Stimulated activated CD8-positive, alpha-beta memory T cell treated with anti-CD3 and anti-CD28 coated beads, Interleukin-12 subunit alpha, Interleukin-12 subunit beta, amount 100 ng/mL, for 24 hours (primary cell): ENCODE results near the gene ARHGAP29.

Experiments
- DNase-seq: peaks from one replicate; pipeline ENCODE4 v3.0.0-alpha.2; 2020; ENCODE audit errors: extremely low read depth

The ARHGAP29 gene

DNA sequence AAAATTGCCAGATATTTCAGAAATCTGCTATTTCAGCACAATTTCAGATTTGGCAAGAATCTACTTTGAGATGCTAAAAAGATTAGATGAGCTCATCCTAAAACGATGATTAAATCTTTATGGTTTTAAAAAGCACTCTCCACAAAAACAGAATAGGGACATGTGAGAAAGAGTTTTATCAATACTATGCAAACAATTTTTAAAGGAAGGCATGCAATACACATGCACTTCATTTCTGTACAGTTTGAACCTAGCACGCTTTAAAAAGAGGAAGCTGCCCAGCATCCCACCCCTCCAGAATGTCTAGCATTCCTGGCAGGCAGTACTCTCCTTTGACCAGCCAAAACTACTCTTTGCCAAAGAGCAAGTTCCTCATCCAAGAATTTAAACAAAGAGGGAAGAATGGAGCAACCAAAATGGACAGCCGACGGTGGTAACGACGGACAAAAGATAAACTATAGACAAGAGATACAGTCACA, 1.3 kb downstream of the ARHGAP29 start:
- DNase-seq: no peak

DNA sequence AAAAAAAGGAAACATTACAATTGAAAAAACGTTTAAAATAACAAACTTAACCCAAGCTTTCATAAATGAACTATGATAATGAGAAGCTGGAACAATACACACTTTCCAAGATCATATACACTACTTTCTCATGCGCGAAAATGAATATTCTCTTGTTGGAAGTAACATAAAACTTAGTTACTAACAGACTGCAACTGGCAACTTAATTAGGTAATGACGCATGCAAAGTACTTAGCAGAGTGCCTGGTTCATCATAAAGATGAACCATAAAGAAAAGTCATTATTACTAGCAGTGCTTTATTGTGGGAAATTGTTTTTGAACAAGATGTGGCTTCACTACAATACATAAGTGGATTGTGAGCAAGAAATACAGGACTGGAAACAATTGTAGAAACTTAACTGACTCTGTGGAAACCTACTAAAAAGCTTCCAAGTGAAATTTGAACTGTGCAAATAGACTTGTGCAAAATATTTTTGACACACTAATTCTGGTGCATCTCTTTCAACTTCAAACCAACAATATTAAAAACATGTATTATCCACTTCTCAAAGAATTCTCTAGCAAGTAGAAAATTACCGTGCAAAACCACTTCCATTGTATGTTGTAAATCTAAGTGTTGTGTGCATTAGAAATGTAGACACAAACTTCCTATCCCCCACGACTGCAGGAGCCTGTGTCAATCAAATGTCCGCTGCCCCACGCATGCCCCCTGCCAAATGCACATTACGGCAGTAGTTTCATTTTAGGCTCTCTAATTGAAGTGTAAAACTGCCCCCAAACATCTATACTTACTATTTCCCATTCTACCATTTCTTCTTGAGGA, 2.0 kb downstream of the ARHGAP29 start:
- no peak for DNase-seq

DNA sequence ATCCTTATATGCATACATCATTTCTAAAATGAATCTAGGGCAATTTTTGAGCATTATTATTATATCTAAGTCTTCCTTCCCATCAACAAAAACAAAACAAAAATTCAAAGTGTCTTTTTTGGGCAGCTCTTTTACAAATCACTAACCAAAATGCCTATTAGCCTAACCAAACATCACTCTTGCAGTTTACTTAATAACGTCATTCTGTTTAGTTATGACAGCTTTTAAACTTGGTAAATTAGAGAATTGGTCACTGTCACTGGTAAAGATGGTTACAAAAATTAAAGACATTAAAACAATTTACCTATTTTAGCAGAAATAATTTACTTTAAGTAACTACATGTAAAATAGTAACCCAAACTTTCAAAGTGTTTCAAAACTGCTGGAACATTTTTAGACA, 2.8 kb downstream of the ARHGAP29 start:
- DNase-seq: no peak

DNA sequence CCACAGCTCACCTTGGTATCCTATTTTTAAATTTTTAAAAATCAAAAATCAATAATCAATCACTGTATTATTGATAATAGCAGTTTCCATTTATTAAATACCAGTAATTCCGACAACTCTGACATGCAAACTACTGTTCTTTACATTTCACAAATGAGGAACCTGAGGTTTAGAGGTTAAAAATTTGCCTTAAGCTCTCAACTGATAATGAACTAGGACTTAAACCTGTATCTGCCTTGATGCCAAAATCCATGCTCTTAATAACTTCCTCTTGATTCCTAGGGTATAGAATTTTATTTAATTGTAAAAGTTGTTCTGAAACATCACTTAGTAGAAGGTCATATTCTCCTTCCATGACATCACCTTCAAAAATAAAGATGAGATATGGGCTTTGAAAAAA, 5.6 kb downstream of the ARHGAP29 start:
- DNase-seq: no peak

DNA sequence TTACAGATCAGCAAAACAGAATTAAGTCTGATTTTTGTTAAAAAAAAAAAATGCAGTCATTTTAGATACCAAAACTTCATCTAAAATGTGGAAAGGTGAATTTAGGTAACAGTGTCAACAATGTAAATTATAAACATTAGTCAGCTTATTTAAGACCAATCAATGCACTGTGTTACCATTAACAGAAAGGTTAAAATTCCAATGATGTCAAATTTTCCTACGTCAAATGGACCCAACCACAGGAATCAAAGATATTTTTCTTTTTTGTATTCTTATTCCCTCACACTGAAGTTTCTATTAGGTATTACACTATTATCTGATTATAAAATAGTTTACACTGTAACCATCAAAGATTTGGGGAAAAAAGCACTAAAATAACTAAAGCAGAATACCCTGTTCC, 6.5 kb downstream of the ARHGAP29 start:
- no peak for DNase-seq

DNA sequence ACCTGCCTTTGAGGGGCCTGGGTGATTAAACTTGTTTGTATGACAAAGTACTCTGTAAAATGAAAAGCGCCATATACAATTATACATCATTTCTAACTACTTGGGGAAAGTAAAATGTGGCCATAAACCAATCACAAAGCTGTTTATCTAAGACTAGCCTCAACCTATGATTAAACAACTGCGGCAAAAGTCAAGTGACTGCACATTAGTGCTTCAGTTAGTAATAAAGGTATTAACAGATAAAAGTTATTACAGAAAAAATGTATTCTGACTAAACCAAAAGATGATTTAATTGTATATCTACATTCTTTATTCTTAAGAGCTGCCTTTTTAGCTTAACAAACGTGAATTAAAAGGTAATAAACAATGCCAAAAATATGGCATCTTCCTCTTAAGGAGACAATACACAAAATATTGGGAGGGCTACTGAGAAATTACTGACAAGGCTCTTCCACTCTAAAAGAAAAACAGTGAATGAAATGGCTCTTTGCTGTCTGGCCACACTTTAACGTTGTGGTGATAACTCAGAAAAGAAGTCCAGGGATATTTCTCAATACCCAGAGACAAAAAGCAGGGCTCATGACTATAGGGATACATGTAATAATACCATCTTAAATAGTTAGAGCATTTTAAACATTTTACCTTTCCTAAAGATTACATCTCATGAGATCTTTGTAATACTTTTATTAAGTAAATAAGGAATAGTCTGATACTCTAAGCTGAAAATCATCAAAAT, 8.6 kb downstream of the ARHGAP29 start:
- no peak for DNase-seq

DNA sequence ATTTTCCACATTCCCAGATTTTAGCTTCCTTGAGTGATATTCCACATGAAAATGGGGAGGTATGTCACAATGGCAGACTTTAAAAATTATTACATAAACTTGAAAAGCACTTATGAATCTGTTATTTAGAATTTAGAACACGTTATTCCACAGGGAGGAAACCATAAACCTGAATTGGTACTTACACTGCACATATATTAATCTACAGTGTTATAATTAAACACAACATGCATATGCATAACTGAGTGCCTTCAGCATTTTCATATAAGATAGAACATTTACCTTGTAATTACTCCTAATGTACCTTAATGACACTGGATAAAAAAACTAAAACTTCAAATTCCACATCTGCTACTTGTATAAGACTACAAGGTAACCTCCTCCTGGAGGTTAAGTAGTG, 9.8 kb downstream of the ARHGAP29 start:
- no peak for DNase-seq

DNA sequence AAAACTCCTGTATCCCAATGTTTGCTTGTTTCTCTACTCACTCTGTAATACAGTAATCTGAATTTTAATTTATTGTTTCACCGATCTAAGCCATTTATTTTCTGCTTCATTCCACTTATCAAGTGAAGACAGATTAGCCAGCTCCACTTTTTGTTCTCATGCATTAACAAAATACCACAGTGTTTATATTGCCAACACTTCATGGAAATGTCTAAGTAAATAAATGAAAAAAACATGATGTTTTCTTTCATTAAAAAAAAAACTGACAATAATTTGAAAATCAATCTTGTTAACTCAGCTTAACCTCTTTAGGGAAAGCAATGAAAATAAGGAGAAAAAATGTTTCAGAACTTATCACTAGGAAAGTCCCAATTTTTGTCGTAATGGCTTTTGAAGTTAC, 11.5 kb downstream of the ARHGAP29 start:
- DNase-seq: no peak

DNA sequence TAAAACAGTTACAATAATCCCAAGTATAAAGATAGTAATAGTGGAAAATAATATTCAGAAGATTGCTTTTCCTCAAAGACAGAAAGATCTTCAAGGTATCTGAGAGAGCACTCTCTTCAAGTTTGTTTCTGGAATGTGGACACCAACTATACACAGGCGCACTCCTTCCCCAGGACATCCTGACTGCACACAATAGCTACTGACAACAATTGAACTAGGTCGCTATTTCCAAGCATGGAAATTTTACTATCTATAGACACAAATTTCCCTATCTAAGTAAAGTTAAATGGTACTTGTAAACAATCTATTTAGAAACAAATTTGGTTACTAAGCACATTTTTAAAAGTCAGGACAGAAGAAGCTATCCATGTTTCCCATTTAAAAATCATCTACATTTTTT, 19.1 kb downstream of the ARHGAP29 start:
- no peak for DNase-seq

DNA sequence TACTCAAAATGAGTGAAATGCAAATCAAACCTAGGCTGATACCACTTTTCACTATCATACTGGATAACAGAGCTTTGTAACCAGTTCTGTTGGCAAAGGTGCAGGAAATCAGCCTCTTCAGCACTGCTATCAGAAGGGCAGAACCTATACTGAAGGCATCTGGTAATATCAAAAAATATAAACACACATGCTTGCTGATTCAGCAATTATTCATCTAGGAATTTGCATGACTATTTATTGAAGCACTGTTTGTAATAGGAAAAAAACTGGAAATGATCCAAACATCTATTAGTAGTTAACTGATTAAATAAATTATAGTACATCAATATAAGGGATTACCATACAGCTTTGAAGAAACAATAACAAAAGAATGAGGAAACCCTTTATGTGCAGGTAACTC, 21.4 kb downstream of the ARHGAP29 start:
- DNase-seq: no peak

DNA sequence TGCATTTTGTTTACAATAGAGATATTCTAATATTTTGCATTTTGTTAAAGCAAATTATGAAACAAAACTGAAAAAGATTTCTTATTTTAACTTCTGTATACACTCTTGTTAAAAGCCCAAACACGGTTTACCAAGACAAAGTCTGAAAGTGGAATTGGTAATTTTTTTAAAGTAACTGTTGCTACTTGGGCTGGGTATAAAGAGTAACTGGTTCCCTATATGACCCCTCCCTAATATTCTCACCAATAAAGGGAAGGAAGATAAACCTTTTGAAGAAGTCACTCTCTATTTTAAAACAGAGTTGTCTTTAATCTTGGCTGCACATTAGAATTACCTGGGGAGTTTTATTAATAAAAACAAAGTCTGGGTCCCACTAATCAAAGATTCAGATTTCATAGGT, 27.4 kb downstream of the ARHGAP29 start:
- no peak for DNase-seq

DNA sequence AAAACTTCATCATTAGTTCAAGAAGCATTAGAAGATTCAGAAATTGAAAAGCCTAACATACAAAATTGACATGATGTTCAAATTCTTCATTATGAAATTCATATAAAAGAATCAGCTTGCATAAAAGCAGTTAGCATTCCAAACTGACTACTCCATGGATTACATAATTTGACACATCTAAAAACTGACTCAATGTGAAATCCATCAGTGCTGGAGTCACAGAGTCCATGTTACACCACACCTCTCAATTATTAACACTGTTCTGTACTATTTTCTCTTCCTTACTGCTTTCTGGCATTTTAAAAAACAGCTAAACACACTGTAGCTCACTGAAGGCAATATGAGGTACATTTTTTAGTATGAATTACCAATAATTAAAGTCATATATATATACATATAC, 28.0 kb downstream of the ARHGAP29 start:
- no peak for DNase-seq

DNA sequence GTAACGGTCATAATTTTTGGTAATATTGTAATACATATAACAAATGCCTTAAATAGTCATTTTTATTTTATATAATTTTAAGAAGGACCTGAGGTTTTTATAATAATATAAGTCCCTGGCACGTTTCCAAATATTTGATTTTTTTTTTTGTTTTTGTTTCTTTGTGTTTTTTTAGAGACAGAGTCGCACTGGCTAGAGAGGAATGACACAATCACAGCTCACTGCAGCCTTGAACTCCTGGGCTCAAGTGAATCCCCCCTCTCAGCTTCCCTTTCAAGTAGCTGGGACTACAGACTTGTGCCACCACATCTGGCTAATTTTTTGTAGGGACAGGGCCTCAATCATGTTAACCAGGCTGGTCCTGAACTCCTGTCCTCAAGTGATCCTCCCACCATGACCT, 29.7 kb downstream of the ARHGAP29 start:
- DNase-seq: no peak

DNA sequence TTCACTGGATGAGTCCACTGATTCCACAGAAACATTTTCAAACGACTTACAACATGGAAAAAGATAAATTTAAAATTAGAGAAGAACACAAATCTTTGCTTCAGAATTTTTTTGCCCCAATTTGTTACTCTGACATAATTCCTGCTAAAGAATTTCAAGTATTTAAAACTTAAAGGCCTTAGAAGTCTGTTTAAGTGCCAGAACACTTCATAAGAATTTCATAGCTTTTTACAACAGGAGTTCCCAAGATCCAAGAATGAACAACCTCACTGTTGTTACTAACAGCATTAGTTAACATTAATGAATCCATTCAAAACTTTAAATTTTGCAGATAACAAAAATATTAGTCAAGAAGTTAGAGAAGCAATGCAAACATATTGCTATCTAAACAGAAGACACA, 31.7 kb downstream of the ARHGAP29 start:
- no peak for DNase-seq

DNA sequence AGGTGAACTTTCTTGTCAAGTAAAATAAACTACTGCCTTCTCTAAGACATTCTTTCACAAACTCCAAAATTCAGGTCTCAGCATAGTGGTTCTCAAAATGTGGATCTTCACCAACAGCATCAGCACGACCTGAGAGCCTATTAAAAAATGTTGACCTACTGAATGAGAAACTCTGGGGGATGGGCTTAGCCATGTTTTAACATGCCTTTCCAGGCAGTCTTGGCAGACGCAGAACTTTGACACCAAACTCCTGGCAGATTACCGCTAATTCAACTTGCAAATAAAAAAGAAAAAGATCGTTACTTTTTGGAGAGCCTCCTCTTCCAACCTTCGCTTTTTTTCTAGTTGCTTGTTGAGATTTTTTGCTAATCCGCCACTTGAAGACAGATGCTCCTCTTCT, 35.1 kb downstream of the ARHGAP29 start:
- DNase-seq: no peak

DNA sequence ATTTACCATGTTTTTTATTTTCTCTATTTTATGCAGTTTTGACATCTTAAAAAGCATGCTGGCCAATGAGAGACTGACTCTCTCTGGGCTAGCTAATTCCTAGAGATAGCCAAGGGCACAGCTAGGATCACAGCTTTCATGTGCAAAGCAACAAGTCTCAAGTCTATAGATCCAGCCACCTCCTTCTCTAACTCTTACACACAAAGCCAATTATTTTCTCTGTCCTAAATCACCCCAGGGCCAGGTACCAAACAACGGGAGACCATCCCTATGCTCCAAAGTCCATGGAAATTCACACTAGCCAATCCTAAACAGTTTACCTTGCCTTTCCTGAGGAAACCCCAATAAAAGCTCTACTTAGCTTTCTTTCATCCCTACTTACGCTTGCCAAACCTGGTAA, 38.0 kb downstream of the ARHGAP29 start:
- no peak for DNase-seq

DNA sequence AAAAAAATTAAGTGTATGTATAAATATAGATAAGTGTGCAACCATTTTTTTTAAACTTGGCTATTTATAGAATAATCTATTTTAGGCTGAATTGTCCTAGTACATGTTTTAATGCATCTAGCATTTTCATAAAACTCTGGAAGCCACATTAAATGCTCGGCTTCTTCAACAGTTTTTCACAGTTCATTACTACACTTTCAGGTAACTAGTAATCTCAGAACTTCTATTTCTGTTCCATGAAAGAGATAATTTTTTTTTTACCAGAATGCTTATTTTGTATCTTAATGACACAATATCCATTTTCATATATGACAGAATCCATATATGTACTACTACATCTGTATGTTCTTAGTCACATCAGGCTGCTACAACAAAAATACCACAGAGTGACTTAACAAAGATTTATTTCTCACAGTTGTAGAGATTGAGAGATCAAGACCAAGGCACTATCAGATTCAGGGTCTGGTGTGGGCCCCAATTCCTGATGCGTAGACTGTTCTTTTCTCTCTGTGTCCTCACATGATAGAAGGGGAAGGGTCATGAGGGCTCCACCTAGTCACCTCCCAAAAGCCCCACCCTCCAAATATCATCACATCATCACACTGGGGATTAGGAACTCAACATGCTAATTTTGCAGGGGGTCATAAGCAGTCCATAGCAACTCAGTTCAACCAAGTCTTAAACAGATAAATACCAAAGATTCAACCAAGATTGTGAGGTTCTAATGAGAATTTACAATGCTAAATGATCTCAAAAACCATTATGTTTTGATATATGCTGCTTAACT, 43.1 kb downstream of the ARHGAP29 start:
- no peak for DNase-seq

DNA sequence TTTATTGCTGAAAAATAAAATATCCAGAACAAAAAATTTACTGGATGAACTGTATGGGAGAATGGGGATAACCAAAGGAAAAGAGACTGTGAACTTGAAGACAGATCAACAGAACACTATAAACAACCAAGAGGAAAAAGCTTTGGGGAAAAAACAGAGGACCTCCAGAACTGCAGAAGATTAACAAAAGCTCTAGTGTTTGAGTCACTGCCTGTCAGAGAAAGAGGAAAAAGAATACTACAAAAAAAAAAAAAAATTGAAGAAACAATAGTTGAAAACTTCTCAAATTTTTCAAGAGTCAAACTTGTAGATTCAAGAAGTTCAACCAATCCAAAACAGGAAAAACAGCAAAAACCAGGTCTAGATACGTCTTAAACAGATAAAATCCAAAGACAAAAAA, 44.3 kb downstream of the ARHGAP29 start:
- DNase-seq: no peak

DNA sequence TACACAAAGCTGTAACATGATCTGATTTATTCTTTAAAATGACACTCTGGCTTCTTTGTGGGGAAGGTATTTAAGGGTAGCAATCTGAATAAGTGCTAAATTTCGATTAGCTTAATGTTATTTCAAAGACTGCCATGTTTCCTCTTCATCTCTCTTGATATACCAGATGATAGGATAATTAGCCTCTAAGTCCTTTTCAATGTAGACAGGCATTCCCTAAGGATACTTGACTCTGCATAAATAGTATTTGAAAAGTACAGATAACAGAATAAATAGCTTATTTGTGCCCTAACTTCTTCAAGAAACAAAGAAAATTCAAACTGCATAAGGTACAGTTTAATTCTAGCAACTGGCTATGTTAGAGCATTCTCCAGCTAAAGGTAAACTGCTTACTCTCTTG, 46.2 kb downstream of the ARHGAP29 start:
- no peak for DNase-seq

DNA sequence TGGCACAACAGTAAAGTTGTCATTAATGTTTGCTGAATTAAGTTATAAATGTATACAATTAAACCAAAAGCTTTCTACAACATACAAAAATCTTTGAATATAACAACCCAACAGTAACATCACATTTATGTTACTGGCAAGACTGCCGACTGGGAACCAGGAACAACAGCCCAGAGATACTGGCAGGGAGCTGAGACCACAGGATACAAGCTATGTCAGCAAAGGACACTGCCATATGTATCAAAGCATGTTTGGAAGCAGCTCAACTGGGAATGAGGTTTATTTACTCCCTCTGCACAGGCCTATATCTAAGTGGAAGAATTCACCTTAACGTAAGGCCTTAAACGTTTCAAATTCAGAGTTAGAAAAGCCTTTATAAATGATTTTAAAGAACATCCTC, 50.4 kb downstream of the ARHGAP29 start:
- DNase-seq: no peak

DNA sequence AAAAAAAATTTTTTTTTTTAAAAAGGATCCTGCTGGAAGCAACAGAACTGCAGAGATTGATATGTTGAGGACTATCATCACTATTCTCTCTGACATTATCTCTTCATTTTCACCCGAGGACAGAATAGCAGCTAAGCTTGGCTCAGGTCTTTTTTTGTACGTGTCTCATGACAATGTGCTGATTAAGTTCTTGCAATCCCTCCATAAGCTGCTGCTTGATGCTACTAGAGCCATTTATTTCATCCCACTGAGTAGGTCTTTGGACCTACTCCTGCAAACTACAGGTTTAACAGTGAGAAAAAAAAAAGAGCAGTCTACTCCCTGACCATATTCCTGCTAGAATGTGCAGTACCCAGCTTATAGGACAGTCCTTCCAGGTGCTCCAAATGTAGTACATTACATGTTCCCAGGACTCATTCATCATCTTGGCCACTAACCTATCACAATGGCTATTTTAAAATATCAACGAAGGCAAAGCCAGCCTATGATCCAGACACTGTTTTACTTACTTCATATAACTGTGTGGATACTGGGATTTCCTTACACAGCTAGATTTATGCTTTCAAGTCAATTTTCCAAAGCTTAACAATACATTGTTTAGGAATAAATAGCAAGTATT, 54.1 kb downstream of the ARHGAP29 start:
- DNase-seq: no peak

DNA sequence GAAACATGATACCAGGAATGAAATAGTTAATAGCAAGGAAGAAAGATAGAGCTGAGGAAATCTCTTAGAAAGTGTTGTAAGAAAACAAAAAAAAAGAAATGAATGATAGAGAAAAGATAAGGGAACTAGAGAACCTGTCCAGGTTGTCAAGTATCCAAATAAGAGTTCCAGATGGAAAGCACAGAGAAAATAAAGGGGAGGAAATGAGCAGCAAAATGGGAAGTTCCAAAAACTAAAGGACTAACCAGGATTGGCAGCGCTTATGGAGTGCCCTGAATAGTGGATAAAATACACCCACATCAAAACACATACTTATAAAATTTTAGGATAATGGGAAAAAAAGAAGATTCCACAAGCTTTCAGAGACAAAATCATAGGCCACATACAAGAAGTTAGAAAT, 55.2 kb downstream of the ARHGAP29 start:
- no peak for DNase-seq
